HepG2 (cell line): Measurements from ENCODE around the gene RRBP1. TPM values are rescaled to one million over a fixed set of nuclear protein-coding genes. Genes with fewer than 3 reads are reported as not detected.

Experiments
- EED ChIP-seq: sonication (generic); formaldehyde crosslinking; IDR thresholded peaks from 2 replicates; pipeline ENCODE4 v1.5.0; 2020; ENCODE audit warnings: mild to moderate bottlenecking, missing genetic modification reagents
- ESRRA ChIP-seq: sonication (generic); formaldehyde crosslinking; IDR thresholded peaks from 2 replicates; pipeline ENCODE4 v1.5.1; 2020; ENCODE audit warnings: mild to moderate bottlenecking, low read depth, missing genetic modification reagents
- NFIB ChIP-seq: sonication (generic); formaldehyde crosslinking; IDR thresholded peaks from 2 replicates; pipeline ENCODE4 v1.9.0; 2021; ENCODE audit warnings: missing genetic modification reagents, mild to moderate bottlenecking, borderline replicate concordance
- SNAI1 ChIP-seq: sonication (generic); formaldehyde crosslinking; IDR thresholded peaks from 2 replicates; pipeline ENCODE4 v1.5.0; 2020; ENCODE audit warnings: mild to moderate bottlenecking, missing genetic modification reagents, borderline replicate concordance
- XRCC5 ChIP-seq: fragments of 200-400 bp; formaldehyde crosslinking; optimal IDR thresholded peaks from 2 replicates; pipeline ENCODE3; 2017; ENCODE audit warnings: mild to moderate bottlenecking, low read length
- ZNF282 ChIP-seq: fragments of 450-650 bp; IDR thresholded peaks from 2 replicates; pipeline ENCODE4 v1.6.1; 2018; ENCODE audit not compliant: partially characterized antibody
- ZSCAN20 ChIP-seq: sonication (generic); formaldehyde crosslinking; IDR thresholded peaks from 2 replicates; pipeline ENCODE4 v1.4.0; 2020; ENCODE audit warnings: missing genetic modification reagents, mild to moderate bottlenecking, borderline replicate concordance
- ZZZ3 ChIP-seq: sonication (generic); formaldehyde crosslinking; IDR thresholded peaks from 2 replicates; pipeline ENCODE4 v1.4.0; 2020; ENCODE audit warnings: missing genetic modification reagents, mild to moderate bottlenecking, borderline replicate concordance
- polyA plus RNA-seq, 8 experiments: library from polyadenylated mRNA; depleted of rRNA in 3 of 8; stranded (reverse) in 7 of 8; unstranded in 1 of 8; fragments of >200 nt; fragmentation: Illumina TruSeq in 4 of 8; extraction: Trizol in 4 of 8; gene quantifications; 2 replicates each; pipeline versions ENCODE4 v1.2.1 to v1.2.3, GENCODE V29; 2011 to 2016; ENCODE audit warnings: low read depth in 4 of 8, missing spikeins in 1 of 8, mixed read lengths in 1 of 8; ENCODE audit not compliant: insufficient read depth in 1 of 8
- total RNA-seq, 5 experiments: library from RNA; depleted of rRNA; stranded (reverse); fragments of >200 nt; fragmentation: Illumina TruSeq; extraction: Trizol; gene quantifications; 2 replicates each; pipeline ENCODE4 v1.2.3, GENCODE V29; 2016; ENCODE audit warnings: low read depth in 1 of 5
- TF ChIP-seq, protein P1 (sequence below): sonication (generic); formaldehyde crosslinking; IDR thresholded peaks from 2 replicates; pipeline ENCODE4 v1.5.0; 2020; ENCODE audit warnings: mild to moderate bottlenecking, missing genetic modification reagents, borderline replicate concordance
- TF ChIP-seq, protein P2 (sequence below): sonication (generic); formaldehyde crosslinking; IDR thresholded peaks from 2 replicates; pipeline ENCODE4 v1.5.0; 2020; ENCODE audit warnings: missing genetic modification reagents
- TF ChIP-seq, protein P3 (sequence below), 2 experiments: fragments of 450-650 bp in 1 of 2; sonication (generic) in 1 of 2; formaldehyde crosslinking in 1 of 2; IDR thresholded peaks; 2 replicates each; pipeline versions ENCODE4 v1.6.1 to v1.8.0; 2016 to 2022; ENCODE audit warnings: antibody characterized with exemption in 1 of 2, mild to moderate bottlenecking in 1 of 2, missing genetic modification reagents in 1 of 2
- TF ChIP-seq, protein P4 (sequence below): sonication (generic); formaldehyde crosslinking; conservative IDR thresholded peaks from 2 replicates; pipeline ENCODE4 v1.4.0; 2020; ENCODE audit warnings: missing genetic modification reagents

RRBP1 gene
- total and polyA plus RNA-seq, 2 of the 13 experiments (the other 11 are each of a cell fraction or from before 2014, with no cell fraction given) = 150 to 222 TPM

DNA sequence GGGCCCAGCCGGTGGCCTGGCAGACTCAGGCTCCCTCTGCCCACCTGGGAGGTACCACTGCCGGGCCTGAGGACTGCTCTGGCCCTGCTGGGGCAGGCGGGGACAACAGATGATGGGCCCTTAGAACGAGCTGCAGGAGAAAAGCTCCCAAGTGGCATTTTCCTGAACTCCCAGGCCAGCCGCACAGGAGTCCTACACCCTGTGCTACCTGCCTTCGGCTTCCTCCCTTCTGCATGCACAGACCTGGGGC is 70.8 kb downstream of the RRBP1 start (continued):
- TF ChIP-seq ZNF282 = no peak
- TF ChIP-seq, protein P1, sequence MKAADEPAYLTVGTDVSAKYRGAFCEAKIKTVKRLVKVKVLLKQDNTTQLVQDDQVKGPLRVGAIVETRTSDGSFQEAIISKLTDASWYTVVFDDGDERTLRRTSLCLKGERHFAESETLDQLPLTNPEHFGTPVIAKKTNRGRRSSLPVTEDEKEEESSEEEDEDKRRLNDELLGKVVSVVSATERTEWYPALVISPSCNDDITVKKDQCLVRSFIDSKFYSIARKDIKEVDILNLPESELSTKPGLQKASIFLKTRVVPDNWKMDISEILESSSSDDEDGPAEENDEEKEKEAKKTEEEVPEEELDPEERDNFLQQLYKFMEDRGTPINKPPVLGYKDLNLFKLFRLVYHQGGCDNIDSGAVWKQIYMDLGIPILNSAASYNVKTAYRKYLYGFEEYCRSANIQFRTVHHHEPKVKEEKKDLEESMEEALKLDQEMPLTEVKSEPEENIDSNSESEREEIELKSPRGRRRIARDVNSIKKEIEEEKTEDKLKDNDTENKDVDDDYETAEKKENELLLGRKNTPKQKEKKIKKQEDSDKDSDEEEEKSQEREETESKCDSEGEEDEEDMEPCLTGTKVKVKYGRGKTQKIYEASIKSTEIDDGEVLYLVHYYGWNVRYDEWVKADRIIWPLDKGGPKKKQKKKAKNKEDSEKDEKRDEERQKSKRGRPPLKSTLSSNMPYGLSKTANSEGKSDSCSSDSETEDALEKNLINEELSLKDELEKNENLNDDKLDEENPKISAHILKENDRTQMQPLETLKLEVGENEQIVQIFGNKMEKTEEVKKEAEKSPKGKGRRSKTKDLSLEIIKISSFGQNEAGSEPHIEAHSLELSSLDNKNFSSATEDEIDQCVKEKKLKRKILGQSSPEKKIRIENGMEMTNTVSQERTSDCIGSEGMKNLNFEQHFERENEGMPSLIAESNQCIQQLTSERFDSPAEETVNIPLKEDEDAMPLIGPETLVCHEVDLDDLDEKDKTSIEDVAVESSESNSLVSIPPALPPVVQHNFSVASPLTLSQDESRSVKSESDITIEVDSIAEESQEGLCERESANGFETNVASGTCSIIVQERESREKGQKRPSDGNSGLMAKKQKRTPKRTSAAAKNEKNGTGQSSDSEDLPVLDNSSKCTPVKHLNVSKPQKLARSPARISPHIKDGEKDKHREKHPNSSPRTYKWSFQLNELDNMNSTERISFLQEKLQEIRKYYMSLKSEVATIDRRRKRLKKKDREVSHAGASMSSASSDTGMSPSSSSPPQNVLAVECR (CRISPR knock-in tag) = no peak
- TF ChIP-seq NFIB (CRISPR knock-in tag) = no peak
- no peak for TF ChIP-seq ZZZ3 (CRISPR knock-in tag)
- 0 out of 2 replicates have a peak, but pooled peaks have one; percentile 15 for TF ChIP-seq ESRRA
- TF ChIP-seq, protein P2, sequence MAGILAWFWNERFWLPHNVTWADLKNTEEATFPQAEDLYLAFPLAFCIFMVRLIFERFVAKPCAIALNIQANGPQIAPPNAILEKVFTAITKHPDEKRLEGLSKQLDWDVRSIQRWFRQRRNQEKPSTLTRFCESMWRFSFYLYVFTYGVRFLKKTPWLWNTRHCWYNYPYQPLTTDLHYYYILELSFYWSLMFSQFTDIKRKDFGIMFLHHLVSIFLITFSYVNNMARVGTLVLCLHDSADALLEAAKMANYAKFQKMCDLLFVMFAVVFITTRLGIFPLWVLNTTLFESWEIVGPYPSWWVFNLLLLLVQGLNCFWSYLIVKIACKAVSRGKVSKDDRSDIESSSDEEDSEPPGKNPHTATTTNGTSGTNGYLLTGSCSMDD (CRISPR knock-in tag) = no peak
- TF ChIP-seq, protein P3, sequence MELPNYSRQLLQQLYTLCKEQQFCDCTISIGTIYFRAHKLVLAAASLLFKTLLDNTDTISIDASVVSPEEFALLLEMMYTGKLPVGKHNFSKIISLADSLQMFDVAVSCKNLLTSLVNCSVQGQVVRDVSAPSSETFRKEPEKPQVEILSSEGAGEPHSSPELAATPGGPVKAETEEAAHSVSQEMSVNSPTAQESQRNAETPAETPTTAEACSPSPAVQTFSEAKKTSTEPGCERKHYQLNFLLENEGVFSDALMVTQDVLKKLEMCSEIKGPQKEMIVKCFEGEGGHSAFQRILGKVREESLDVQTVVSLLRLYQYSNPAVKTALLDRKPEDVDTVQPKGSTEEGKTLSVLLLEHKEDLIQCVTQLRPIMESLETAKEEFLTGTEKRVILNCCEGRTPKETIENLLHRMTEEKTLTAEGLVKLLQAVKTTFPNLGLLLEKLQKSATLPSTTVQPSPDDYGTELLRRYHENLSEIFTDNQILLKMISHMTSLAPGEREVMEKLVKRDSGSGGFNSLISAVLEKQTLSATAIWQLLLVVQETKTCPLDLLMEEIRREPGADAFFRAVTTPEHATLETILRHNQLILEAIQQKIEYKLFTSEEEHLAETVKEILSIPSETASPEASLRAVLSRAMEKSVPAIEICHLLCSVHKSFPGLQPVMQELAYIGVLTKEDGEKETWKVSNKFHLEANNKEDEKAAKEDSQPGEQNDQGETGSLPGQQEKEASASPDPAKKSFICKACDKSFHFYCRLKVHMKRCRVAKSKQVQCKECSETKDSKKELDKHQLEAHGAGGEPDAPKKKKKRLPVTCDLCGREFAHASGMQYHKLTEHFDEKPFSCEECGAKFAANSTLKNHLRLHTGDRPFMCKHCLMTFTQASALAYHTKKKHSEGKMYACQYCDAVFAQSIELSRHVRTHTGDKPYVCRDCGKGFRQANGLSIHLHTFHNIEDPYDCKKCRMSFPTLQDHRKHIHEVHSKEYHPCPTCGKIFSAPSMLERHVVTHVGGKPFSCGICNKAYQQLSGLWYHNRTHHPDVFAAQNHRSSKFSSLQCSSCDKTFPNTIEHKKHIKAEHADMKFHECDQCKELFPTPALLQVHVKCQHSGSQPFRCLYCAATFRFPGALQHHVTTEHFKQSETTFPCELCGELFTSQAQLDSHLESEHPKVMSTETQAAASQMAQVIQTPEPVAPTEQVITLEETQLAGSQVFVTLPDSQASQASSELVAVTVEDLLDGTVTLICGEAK (IDR thresholded peaks at IDR 0.05) = no peak
- TF ChIP-seq, protein P3 (CRISPR knock-in tag; IDR thresholded peaks at IDR 0.05) = no peak
- no peak for TF ChIP-seq ZSCAN20 (CRISPR knock-in tag)
- no peak for TF ChIP-seq XRCC5
- no peak for TF ChIP-seq EED (CRISPR knock-in tag)
- TF ChIP-seq SNAI1 (CRISPR knock-in tag) = no peak
- TF ChIP-seq, protein P4, sequence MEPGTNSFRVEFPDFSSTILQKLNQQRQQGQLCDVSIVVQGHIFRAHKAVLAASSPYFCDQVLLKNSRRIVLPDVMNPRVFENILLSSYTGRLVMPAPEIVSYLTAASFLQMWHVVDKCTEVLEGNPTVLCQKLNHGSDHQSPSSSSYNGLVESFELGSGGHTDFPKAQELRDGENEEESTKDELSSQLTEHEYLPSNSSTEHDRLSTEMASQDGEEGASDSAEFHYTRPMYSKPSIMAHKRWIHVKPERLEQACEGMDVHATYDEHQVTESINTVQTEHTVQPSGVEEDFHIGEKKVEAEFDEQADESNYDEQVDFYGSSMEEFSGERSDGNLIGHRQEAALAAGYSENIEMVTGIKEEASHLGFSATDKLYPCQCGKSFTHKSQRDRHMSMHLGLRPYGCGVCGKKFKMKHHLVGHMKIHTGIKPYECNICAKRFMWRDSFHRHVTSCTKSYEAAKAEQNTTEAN (CRISPR knock-in tag) = no peak
